GM23338 (cell line): Measurements from ENCODE around the gene CACNB1. TPM values are rescaled to one million over a fixed set of nuclear protein-coding genes. Genes with fewer than 3 reads are reported as not detected.

Source experiments
- ATAC-seq: fragments of 200-7000 bp; cut with Tn5 transposase; 3 replicates; pipeline ENCODE4 v1.9.1; 2020
- DNase-seq: peaks from one replicate; pipeline ENCODE4 v3.0.0-alpha.2; 2015; ENCODE audit warnings: low spot score
- H2AFZ ChIP-seq: fragments of 200-600 bp; sonication (generic); 2 replicates; pipeline ENCODE4 v1.8.0; 2016; ENCODE audit warnings: antibody characterized with exemption, mild to moderate bottlenecking, moderate library complexity
- H3F3A ChIP-seq: fragments of 200-600 bp; sonication (generic); replicated peaks from 2 replicates; pipeline ENCODE4 v1.8.0; 2017; ENCODE audit warnings: antibody characterized with exemption, mixed run types, low read depth
- H3K27ac ChIP-seq: fragments of 200-600 bp; sonication (generic); 2 replicates; pipeline ENCODE4 v1.6.1; 2016; ENCODE audit warnings: low read depth
- H3K27me3 ChIP-seq: fragments of 200-600 bp; sonication (generic); 2 replicates; pipeline ENCODE4 v1.8.0; 2016; ENCODE audit warnings: mild to moderate bottlenecking, mixed run types, moderate library complexity; ENCODE audit not compliant: insufficient read depth
- H3K36me3 ChIP-seq: fragments of 200-600 bp; sonication (generic); 2 replicates; pipeline ENCODE4 v1.8.0; 2016; ENCODE audit warnings: mild to moderate bottlenecking; ENCODE audit not compliant: insufficient read depth
- H3K4me1 ChIP-seq: fragments of 200-600 bp; sonication (generic); 2 replicates; pipeline ENCODE4 v1.8.0; 2016; ENCODE audit warnings: mild to moderate bottlenecking, moderate library complexity; ENCODE audit not compliant: insufficient read depth
- H3K4me2 ChIP-seq: fragments of 200-600 bp; sonication (generic); 2 replicates; pipeline ENCODE4 v1.7.1; 2017; ENCODE audit warnings: mixed run types
- H3K4me3 ChIP-seq: fragments of 200-600 bp; sonication (generic); 2 replicates; pipeline ENCODE4 v1.6.1; 2016; ENCODE audit warnings: mixed run types
- H3K79me2 ChIP-seq: fragments of 200-600 bp; sonication (generic); replicated peaks from 2 replicates; pipeline ENCODE4 v1.8.0; 2017; ENCODE audit warnings: mild to moderate bottlenecking; ENCODE audit not compliant: insufficient read depth
- H3K9me2 ChIP-seq: fragments of 200-600 bp; sonication (generic); 2 replicates; pipeline ENCODE4 v1.8.0; 2017; ENCODE audit not compliant: insufficient read depth
- H4K20me1 ChIP-seq: fragments of 200-600 bp; sonication (generic); replicated peaks from 2 replicates; pipeline ENCODE4 v1.8.0; 2017; ENCODE audit warnings: mild to moderate bottlenecking; ENCODE audit not compliant: insufficient read depth
- H3K27ac Mint-ChIP-seq: 2 replicates; pipeline ENCODE4 v1.8.0; 2020; ENCODE audit warnings: inconsistent platforms, mild to moderate bottlenecking, moderate library complexity, mixed read lengths
- H3K27me3 Mint-ChIP-seq: 3 replicates; pipeline ENCODE4 v1.8.0; 2022; ENCODE audit warnings: low read depth, mild to moderate bottlenecking, moderate library complexity, mixed read lengths, inconsistent platforms; ENCODE audit not compliant: insufficient read depth, poor library complexity
- H3K36me3 Mint-ChIP-seq: 3 replicates; pipeline ENCODE4 v1.8.0; 2021; ENCODE audit warnings: low read depth, mild to moderate bottlenecking, inconsistent platforms, moderate library complexity, mixed read lengths
- H3K4me1 Mint-ChIP-seq: 3 replicates; pipeline ENCODE4 v1.8.0; 2020; ENCODE audit warnings: mild to moderate bottlenecking, inconsistent platforms, mixed read lengths
- H3K4me3 Mint-ChIP-seq: 3 replicates; pipeline ENCODE4 v1.8.0; 2021; ENCODE audit warnings: moderate library complexity, mild to moderate bottlenecking, inconsistent platforms, mixed read lengths
- H3K9me3 Mint-ChIP-seq: 3 replicates; pipeline ENCODE4 v1.8.0; 2020; ENCODE audit warnings: moderate library complexity, mild to moderate bottlenecking, inconsistent platforms, mixed read lengths
- CREB1 ChIP-seq: fragments of 250-450 bp; sonication (Bioruptor Pico); IDR thresholded peaks from 2 replicates; pipeline ENCODE4 v1.5.0; 2020; ENCODE audit warnings: low read depth, mild to moderate bottlenecking, moderate library complexity
- EZH2 ChIP-seq: fragments of 200-600 bp; sonication (generic); IDR thresholded peaks from one replicate; pipeline ENCODE4 v1.8.0; 2017; ENCODE audit warnings: antibody characterized with exemption, mild to moderate bottlenecking, low read depth; ENCODE audit not compliant: unreplicated experiment
- JUNB ChIP-seq: IDR thresholded peaks from one replicate; pipeline ENCODE4 v1.6.1; 2016; ENCODE audit warnings: antibody characterized with exemption; ENCODE audit not compliant: unreplicated experiment
- POLR2AphosphoS5 ChIP-seq: IDR thresholded peaks from 2 replicates; pipeline ENCODE4 v1.6.1; 2016; ENCODE audit warnings: antibody characterized with exemption, low read depth
- ZNF114 ChIP-seq: fragments of 250-450 bp; sonication (Bioruptor Pico); IDR thresholded peaks from 2 replicates; pipeline ENCODE4 v1.5.0; 2020; ENCODE audit warnings: mild to moderate bottlenecking, moderate library complexity
- ZNF331 ChIP-seq: fragments of 250-450 bp; sonication (Bioruptor Pico); IDR thresholded peaks from 2 replicates; pipeline ENCODE4 v1.5.0; 2020; ENCODE audit warnings: low read depth, mild to moderate bottlenecking, moderate library complexity
- ZNF462 ChIP-seq: fragments of 250-450 bp; sonication (Bioruptor Pico); IDR thresholded peaks from 2 replicates; pipeline ENCODE4 v1.5.0; 2020; ENCODE audit warnings: mild to moderate bottlenecking, moderate library complexity
- polyA plus RNA-seq: library from polyadenylated mRNA; unstranded; fragments of >200 nt; fragmentation: Nextera tagmentation; extraction: Ambion mirVana; gene quantifications from 2 replicates; pipeline ENCODE4 v1.2.1, GENCODE V29; 2016
- total RNA-seq: library from RNA; depleted of rRNA; stranded (reverse); fragments of >200 nt; shearing (Covaris generic); gene quantifications from 2 replicates; pipeline ENCODE4 v1.2.3, GENCODE V29; 2014
- TF ChIP-seq, protein P1 (sequence below), 2 experiments: fragments of 200-600 bp in 1 of 2; sonication (generic) in 1 of 2; conservative IDR thresholded peaks; 2 replicates each; pipeline versions ENCODE4 v1.5.1 to v1.6.1; 2016 to 2017; ENCODE audit warnings: antibody characterized with exemption in 2 of 2, low read depth in 2 of 2, mild to moderate bottlenecking in 2 of 2, moderate library complexity in 1 of 2

Gene CACNB1
- total and polyA plus RNA-seq, 2 experiments from 2014 or later: 8.4 to 13.1 TPM

- TF ChIP-seq EZH2 (no peak), ZNF114 (CRISPR knock-in tag) (no peak), ZNF462 (CRISPR knock-in tag) (no peak), ZNF331 (CRISPR knock-in tag) (no peak)
Observed at GRCh38 chr17:39194985-39195524, 2.4 kb downstream of the CACNB1 start (continued).

DNA sequence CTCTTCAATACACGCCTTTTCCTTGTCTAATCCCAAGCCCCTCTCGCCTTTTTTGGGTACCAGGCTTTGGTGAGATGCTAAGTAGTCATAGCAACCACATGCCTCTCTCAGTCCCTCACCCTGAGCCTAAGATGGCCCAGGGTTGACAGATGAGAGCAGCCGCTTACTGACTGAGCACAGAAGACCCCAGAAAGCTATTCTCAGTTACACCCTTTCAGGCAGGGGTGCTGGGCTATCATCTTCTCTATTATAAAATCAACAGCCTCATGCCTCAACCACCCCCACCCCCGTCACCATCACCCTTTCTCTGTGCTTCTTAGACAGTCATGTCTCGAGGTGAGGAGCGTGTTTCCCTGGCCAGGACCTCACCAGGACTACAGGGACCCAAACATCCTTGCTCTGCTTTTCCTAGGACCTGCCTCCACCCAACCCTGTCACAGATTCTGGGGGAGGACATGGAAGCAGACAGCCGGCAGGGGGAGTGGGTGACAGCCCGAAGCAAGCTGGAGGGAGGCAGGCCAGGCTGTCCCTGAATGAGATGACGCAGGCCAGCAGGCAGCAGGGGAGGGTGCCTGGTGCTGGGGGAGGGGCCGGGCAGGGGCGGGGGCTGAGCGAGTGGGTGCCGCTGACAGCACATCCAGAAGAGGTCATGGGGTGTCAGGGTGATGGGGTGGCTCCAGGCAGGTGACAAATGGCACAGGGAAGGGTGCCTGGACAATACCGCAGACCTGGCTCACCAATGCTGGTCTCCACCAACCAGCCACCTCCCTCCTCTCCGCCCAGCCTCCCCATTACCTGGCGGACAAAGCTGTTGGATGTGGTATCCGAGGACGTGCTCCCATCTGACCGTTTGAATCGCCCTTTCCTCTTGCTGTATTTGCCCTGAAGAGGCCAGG lies 3.1 kb downstream of the CACNB1 start:
- Histone ChIP-seq H2AFZ (no peak overlapping the region), H3K79me2 (peaks cover 23% of the 10 kb centered on the region), H3K4me3 (peak overlapping the region; percentile 93), H4K20me1 (peaks cover 13% of the 10 kb centered on the region), H3F3A (peaks cover 10% of the 10 kb centered on the region; the same call in 1 of the 2 replicates), H3K36me3 (peaks cover 8% of the 10 kb centered on the region), H3K27ac (peak overlapping the region; percentile 72; the same call in 1 of the 2 replicates), H3K4me1 (peaks cover 32% of the 10 kb centered on the region), H3K27me3 (no peaks in the 10 kb centered on the region), H3K4me2 (peak overlapping the region; percentile 89), H3K9me2 (no peaks in the 10 kb centered on the region)
- Mint-ChIP-seq H3K9me3 (no peaks in the 10 kb centered on the region), H3K27ac (peak overlapping the region; percentile 57), H3K4me1 (peaks cover 34% of the 10 kb centered on the region), H3K27me3 (peaks cover 11% of the 10 kb centered on the region), H3K4me3 (peak overlapping the region; percentile 88), H3K36me3 (peaks cover 30% of the 10 kb centered on the region)
- ATAC-seq (peak; percentile 41), DNase-seq (peak; percentile 75)
- TF ChIP-seq, protein P1, sequence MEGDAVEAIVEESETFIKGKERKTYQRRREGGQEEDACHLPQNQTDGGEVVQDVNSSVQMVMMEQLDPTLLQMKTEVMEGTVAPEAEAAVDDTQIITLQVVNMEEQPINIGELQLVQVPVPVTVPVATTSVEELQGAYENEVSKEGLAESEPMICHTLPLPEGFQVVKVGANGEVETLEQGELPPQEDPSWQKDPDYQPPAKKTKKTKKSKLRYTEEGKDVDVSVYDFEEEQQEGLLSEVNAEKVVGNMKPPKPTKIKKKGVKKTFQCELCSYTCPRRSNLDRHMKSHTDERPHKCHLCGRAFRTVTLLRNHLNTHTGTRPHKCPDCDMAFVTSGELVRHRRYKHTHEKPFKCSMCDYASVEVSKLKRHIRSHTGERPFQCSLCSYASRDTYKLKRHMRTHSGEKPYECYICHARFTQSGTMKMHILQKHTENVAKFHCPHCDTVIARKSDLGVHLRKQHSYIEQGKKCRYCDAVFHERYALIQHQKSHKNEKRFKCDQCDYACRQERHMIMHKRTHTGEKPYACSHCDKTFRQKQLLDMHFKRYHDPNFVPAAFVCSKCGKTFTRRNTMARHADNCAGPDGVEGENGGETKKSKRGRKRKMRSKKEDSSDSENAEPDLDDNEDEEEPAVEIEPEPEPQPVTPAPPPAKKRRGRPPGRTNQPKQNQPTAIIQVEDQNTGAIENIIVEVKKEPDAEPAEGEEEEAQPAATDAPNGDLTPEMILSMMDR (conservative IDR thresholded peaks at IDR 0.05; ENCODE audit: low read depth in 2 of 2): peak; percentile 49 to 70
- TF ChIP-seq CREB1 (CRISPR knock-in tag): peak; percentile 32; the same call in 1 of the 2 replicates
- TF ChIP-seq JUNB: no peak
- TF ChIP-seq POLR2AphosphoS5: no peak
